NCI-H1092 treated with DMSO at 0.1 percent for 48 hours (cell line): ENCODE measurements around the gene GPR82.
"Not testable (repeated sequence)": the region's sequence is repeated elsewhere in the genome, so short reads cannot be mapped to it uniquely, and the experiment has no call there.

Experiments used
- DNase-seq: peaks from one replicate; lab custom pipeline; 2025; lab: John Stamatoyannopoulos, UW

The GPR82 gene

GRCh38 chrX:41718481-41719235 is 5.3 kb upstream of the GPR82 start:
- DNase-seq: no peak

DNA sequence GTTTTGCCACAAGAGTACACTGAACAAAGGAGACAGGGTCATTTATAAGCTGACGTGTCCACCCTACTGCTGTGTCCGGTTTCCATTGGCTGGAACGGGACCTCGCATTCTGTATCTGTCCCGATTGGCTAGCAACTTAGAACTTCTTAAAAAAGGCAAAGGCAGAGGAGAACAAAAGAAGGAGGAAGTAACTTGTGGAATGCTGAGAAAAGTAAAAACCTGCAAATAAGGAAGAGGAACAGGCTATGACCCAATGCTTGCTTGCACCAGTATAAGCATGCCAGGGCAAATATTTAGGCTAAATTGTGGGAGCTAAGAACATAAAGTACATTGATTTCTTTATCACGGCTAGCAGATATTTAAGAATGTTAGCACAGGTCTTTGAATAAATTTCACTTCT is 4.4 kb upstream of the GPR82 start:
- not testable (repeated sequence) for DNase-seq

GRCh38 chrX:41720125-41720779 is 3.7 kb upstream of the GPR82 start:
- DNase-seq: no peak

- DNase-seq: no peak
Observed at GRCh38 chrX:41721590-41721989, 2.4 kb upstream of the GPR82 start.

- DNase-seq: no peak
Observed at GRCh38 chrX:41722214-41722613, 1.8 kb upstream of the GPR82 start.

GRCh38 chrX:41722816-41723618 is 964 bp upstream of the GPR82 start:
- no peak for DNase-seq

- DNase-seq: no peak
Observed at GRCh38 chrX:41728125-41728524, 4.1 kb downstream of the GPR82 start.

- DNase-seq: no peak
Observed at GRCh38 chrX:41730081-41730480, 6.1 kb downstream of the GPR82 start.

GRCh38 chrX:41732260-41732659 is 8.3 kb downstream of the GPR82 start:
- DNase-seq: no peak

DNA sequence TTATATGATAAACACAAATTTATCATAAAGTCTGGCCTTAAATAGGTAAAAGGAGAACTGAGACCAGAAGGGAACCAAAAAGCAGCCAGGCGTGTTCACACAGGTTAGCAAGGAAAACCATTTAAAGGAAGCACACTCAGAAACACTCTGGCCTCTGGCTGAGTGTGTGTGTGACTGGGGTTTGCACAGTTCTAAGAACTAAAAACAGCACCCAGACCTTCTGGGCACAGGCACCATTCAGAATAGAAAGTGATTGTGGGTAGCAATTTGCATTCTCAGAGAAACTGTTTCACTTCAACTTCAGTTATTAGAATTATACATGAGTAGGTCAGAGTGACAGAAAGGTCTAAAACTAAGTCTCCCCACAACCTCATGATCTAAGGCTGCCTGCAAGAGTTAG is 10.0 kb downstream of the GPR82 start:
- DNase-seq: no peak

- no peak for DNase-seq
Observed at GRCh38 chrX:41734530-41734929, 10.5 kb downstream of the GPR82 start.

DNA sequence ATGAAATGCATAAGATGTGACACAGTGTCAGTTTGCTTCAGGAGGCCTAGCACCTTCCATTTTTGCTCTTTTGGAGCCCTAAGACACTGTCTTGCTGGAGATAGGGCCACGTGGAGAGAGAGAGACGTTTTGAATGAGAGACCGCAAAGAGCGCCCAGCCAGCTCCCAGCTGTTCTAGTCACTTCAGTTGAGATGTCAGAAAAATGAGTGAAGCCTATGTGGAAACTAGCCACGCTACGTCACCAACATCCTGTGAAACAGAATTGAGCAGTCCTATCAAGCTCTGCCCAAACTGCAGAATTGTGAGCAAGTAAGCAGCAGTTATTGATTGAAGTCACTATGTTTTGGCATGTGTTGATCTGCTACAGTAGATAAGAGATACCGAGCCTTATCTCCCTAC is 13.1 kb downstream of the GPR82 start:
- DNase-seq: no peak

DNA sequence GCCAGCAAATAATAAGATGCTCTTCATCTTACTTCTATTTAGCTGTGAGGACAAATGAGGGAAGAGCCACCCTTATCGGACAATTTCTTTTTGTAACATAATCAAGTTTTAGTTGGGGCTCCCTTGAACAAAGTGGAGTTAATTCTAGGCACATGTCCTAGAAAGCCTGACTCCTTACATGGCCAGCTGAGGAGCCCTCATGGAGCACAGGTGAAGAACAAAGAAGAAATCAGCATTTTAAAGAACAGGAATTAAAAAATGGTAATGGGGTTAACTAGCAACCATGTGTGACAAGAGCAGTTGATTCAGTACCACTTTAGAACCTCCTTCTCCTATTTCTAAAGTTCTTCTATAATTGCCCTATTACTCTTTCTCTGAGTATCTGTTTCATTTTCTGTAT is 15.9 kb downstream of the GPR82 start:
- DNase-seq: no peak

DNA sequence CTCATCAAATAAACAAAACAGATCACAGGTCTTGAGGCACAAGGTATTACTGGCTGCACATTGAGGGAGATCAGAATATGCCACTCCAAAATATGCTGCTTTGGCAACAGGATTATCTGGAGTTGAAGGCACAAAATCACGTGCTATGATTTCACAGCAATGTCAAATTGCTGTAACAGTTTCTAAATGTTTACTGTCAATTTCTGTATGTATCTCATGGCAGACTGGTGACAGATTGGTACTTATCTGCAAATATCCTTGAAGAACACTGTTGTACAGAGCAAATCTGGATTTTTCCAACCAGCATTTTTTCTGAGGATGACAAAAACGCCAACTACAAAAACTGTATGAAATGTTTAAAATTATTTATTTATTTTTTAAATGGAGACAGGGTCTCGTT is 26.7 kb downstream of the GPR82 start:
- DNase-seq: no peak

GRCh38 chrX:41758401-41758800 is 34.4 kb downstream of the GPR82 start:
- no peak for DNase-seq

GRCh38 chrX:41759817-41760216 is 35.8 kb downstream of the GPR82 start:
- no peak for DNase-seq

DNA sequence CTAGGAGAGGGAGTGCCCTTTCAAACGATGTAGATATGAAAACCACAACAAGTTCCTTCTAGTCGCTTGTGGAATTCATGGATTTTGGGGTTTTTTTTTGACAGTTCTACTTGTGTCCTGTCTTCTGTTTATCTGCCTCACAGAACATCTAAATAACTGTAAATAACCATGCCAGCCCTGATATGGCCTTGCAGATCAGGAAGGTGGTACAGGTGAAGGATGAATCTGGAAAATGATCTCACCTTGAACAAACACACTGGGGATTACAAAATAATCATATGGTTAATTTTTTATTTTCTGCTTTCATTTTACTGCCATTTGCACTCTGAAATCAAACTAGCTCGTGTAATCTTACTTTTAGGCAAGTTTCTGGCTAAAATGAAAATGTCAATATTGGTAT is 37.2 kb downstream of the GPR82 start:
- DNase-seq: no peak

DNA sequence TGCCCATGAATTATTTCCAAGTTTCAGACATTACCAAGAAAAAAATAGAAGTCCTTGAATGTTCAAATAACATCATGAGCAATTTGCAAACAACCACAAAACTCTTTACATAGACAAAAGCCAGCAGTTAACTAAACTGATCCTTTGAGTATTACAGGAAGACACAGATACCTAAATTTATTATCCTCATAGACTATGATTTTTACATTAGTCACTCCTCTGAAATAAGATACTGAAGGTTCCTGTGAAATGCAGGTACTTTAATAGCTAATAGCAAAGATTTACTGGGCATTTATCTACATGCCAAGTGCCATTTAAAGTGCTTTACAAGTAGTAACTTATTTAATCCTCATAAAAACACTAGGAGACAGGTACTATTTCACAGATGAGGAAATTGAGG is 37.7 kb downstream of the GPR82 start:
- no peak for DNase-seq

DNA sequence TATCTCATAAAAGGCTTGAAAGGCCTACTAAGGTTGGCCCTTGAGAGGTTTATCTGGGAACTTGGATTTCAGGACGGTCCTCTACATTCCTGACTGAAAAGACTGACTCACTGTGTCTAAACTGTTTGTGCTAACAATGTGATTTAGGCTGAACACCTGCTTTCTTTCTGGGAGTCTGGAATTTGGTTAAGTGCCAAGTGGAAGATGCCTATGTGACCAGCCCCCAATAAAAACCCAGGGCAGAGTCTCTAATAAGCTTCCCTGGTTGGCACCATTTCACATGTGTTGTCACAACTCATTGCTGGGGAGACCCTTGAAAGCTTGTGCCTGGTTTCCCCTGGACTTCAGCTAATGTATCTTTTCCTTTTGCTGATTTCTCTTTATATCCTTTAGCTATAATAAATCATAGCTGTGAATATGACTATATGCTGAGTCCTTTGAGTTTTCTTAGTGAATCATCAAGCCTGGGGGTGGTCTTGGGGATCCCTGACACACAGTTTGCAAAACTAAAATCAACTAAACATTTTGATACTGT is 55.1 kb downstream of the GPR82 start:
- DNase-seq: peak; percentile 57
